Kidney epithelial cell (primary cell): ENCODE data around the gene LMO4. TPM values are rescaled to one million over a fixed set of nuclear protein-coding genes. Genes with fewer than 3 reads are reported as not detected.

Experiments used
- DNase-seq: peaks from one replicate; pipeline ENCODE4 v3.0.0-alpha.2; 2010; ENCODE audit warnings: low read depth
- H3K27me3 ChIP-seq: 2 replicates; pipeline ENCODE4 v1.6.0; 2011; ENCODE audit warnings: low read length; ENCODE audit not compliant: control insufficient read depth, insufficient read depth
- H3K36me3 ChIP-seq: 2 replicates; pipeline ENCODE4 v1.5.1; 2011; ENCODE audit warnings: low read length; ENCODE audit not compliant: control insufficient read depth, insufficient read depth
- H3K4me3 ChIP-seq: 2 replicates; pipeline ENCODE4 v1.5.1; 2011; ENCODE audit warnings: low read depth, mild to moderate bottlenecking, control low read depth, low read length
- total RNA-seq: library from RNA; depleted of rRNA; stranded (reverse); fragments of >200 nt; gene quantifications from 2 replicates; pipeline ENCODE4 v1.2.3, GENCODE V29; 2015
- TF ChIP-seq, protein P1 (sequence below): IDR thresholded peaks from 2 replicates; pipeline ENCODE4 v1.5.1; 2011; ENCODE audit warnings: mild to moderate bottlenecking, moderate library complexity, low read length, control low read depth, inconsistent platforms; ENCODE audit not compliant: insufficient read depth, poor library complexity, severe bottlenecking

The LMO4 gene
- total RNA-seq, 1 donor from 2014 or later = 38.7 TPM

DNA sequence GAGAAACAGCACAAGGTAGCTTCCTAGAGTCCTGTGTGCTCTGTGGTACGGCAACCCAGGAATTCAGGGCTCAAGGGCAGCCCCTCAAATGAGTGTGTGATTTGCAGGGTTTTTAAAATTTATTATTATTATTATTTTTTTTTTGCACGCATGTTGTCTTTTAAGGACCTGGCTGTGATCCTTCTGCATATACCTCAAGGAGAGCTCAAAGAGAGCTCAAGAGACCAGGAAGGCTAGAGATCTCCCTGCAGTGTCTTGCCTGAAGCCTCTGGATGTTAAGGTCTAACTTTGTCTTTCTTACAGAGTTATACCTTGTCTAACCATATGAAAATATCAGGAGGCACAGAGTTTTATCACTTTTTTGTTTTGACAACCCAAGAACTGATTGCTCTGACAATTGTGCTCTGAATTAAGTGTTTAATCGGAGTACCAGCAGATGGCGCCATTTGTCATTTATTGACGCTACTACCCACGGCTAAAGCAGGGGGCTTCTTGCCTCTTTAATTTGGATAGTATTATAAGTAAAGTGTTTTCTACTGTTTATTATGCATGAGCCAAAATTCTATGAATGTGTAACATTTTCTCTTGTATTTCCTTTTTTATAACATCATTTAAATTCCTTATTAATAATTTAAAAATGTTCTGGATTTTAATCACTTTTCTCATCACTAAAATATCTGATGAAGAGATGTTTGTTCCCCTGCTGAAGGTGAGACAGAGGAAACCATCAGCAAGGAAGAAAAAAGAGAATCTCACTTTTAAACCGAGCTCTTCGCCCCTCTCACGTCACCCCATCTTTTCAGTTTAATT is 35.8 kb upstream of the LMO4 start:
- DNase-seq = peak; percentile 1
- H3K27me3 ChIP-seq = no peaks in the 10 kb centered on the region
- H3K36me3 ChIP-seq = no peaks in the 10 kb centered on the region
- no peak overlapping the region for H3K4me3 ChIP-seq
- TF ChIP-seq, protein P1, sequence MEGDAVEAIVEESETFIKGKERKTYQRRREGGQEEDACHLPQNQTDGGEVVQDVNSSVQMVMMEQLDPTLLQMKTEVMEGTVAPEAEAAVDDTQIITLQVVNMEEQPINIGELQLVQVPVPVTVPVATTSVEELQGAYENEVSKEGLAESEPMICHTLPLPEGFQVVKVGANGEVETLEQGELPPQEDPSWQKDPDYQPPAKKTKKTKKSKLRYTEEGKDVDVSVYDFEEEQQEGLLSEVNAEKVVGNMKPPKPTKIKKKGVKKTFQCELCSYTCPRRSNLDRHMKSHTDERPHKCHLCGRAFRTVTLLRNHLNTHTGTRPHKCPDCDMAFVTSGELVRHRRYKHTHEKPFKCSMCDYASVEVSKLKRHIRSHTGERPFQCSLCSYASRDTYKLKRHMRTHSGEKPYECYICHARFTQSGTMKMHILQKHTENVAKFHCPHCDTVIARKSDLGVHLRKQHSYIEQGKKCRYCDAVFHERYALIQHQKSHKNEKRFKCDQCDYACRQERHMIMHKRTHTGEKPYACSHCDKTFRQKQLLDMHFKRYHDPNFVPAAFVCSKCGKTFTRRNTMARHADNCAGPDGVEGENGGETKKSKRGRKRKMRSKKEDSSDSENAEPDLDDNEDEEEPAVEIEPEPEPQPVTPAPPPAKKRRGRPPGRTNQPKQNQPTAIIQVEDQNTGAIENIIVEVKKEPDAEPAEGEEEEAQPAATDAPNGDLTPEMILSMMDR = peak; percentile 64

DNA sequence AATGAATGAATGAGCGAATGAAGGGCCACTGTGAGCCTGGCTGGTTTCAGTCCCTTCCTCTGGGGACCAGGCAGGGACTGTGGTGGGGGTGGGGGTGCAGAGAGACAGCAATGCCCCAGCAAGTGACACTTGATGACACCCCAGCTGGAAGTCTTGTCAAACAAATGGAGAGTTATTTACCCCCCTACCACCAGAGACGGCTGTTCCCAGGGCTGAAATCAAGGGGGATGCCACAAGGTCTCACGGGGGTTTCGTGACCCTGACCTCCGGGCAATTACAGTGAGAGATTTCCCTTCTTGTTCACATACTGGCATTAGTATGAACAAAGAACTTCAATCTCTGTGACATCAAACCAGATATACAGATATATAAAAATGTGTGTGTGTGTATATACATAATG is 34.0 kb upstream of the LMO4 start:
- H3K27me3 ChIP-seq = no peaks in the 10 kb centered on the region
- no peak for DNase-seq
- no peak overlapping the region for H3K4me3 ChIP-seq
- TF ChIP-seq, protein P1 = no peak
- no peaks in the 10 kb centered on the region for H3K36me3 ChIP-seq

DNA sequence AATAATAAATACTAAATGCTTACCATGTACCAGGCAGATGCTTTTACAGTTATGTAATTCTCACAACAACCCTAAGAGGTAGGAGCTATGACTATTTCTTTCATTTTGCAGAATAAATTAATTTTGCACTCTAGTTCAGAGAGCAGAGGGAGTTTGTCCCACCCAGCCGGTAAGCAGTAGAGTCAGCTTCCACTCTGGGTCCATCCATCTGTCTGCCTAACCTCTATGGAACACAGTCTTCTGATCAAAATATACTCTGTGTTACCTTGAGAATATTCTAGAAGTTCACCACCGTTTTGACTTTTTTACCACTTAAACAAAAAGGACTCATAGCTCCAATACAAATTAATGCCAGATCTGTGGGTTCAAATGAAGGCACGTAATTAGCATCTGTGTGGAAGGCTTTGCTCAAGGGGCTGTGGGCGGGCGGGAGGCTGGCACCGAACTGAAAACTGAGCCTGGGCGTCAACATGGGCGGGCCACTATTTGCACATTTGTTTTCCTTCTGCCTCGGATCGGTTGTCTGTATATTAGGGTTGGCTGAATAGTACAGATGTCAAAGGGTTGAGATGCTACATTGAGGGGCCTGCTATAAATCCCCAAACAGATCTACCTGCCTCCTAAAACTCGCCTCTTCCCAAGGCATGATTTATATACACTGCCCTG is 33.1 kb upstream of the LMO4 start:
- no peak for DNase-seq
- TF ChIP-seq, protein P1 = no peak
- no peaks in the 10 kb centered on the region for H3K27me3 ChIP-seq
- H3K4me3 ChIP-seq = no peak overlapping the region
- no peaks in the 10 kb centered on the region for H3K36me3 ChIP-seq

DNA sequence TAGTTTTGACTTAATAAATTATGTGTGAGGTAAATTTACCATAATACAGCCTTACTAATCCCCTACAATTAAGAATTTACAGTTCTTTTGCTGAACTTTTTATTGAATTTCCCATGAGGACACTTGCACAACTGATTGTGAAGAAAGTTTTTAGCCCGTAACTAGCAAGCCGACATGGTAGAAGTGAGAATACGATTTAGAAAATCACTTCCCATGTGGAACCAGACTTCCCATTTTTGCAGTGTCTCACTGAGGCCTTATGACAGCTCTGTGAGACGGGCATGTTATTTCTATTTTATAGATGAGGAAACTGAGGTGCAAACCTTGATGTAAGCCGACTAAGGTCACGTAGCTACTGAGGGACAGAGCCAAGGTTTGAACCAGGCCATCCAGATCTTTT is 32.5 kb upstream of the LMO4 start:
- no peak overlapping the region for H3K4me3 ChIP-seq
- H3K27me3 ChIP-seq = no peaks in the 10 kb centered on the region
- TF ChIP-seq, protein P1 = no peak
- no peaks in the 10 kb centered on the region for H3K36me3 ChIP-seq
- no peak for DNase-seq

GRCh38 chr1:87299661-87300060 is 29.0 kb upstream of the LMO4 start:
- no peaks in the 10 kb centered on the region for H3K27me3 ChIP-seq
- TF ChIP-seq, protein P1 = no peak
- no peak overlapping the region for H3K4me3 ChIP-seq
- H3K36me3 ChIP-seq = no peaks in the 10 kb centered on the region
- DNase-seq = no peak
